ENCODE results near the gene LAMTOR2. TPM values are rescaled to one million over a fixed set of nuclear protein-coding genes. Genes with fewer than 3 reads are reported as not detected.

LAMTOR2 gene
- total and polyA plus RNA-seq, 10 of the 15 experiments (the other 5 are each of a cell fraction or from before 2014, with no cell fraction given): 71.9 to 264 (median 97.0) TPM

DNA sequence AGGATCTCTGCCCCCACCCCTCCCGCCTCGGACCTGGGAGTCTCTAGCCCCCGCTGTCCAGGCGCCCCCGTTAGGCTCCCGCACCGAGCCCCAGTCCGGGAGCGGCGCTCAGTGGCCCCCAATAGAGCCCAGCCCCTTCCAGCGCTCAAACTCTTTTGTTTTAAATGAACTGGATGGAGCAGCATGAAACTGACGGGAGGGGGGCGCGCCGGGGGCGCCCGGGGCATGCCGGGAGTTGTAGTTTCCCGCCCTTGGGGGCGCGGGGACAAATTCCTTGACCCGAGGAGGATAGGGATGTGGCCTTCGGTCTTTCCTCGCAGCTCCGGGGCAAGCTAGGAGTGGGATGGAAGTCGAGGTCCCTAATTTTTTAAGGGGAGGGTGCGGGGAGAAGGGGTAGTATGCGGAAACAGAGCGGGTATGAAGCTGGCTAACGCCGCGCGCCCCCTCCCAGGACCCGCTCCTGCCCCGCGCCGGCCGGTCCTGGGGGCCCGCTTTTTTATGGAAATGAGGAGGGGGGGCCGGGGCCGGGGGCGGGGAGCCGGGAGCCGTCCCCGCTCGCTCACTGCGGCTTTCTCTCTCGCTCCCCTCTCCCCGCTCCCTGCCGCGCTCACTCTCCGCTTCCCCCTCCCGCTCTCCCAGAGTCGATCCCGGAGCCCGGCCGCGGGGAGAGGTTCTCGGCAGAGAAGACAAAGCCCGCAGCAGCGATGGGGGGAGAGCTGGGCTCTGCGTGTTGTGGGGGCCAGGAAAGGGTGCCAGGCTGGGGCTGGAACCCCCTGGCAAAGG lies 27.9 kb downstream of the LAMTOR2 start, which contains the start of gene MEX3A (continued):
- TF ChIP-seq ZNF592 (IDR thresholded peaks at IDR 0.05) (no peak), SMC3 (IDR thresholded peaks at IDR 0.05; ENCODE audit: borderline replicate concordance, low read length) (no peak), LARP7 (IDR thresholded peaks at IDR 0.05) (no peak), NFXL1 (IDR thresholded peaks at IDR 0.05; ENCODE audit: borderline replicate concordance) (no peak), ZNF687 (IDR thresholded peaks at IDR 0.05) (no peak), PAX8 (IDR thresholded peaks at IDR 0.05) (no peak), NFYA (IDR thresholded peaks at IDR 0.05; ENCODE audit: borderline replicate concordance, low read depth, low read length) (no peak), GABPA (IDR thresholded peaks at IDR 0.05; ENCODE audit: low read depth) (no peak), ZNF274 (IDR thresholded peaks at IDR 0.05; ENCODE audit: insufficient read depth, insufficient read length) (no peak)
- TF ChIP-seq, protein P1, sequence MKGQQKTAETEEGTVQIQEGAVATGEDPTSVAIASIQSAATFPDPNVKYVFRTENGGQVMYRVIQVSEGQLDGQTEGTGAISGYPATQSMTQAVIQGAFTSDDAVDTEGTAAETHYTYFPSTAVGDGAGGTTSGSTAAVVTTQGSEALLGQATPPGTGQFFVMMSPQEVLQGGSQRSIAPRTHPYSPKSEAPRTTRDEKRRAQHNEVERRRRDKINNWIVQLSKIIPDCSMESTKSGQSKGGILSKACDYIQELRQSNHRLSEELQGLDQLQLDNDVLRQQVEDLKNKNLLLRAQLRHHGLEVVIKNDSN (IDR thresholded peaks at IDR 0.05; ENCODE audit: borderline replicate concordance, extremely low read length, insufficient read depth, low read depth, low read length): no peak
- TF ChIP-seq, protein P2, sequence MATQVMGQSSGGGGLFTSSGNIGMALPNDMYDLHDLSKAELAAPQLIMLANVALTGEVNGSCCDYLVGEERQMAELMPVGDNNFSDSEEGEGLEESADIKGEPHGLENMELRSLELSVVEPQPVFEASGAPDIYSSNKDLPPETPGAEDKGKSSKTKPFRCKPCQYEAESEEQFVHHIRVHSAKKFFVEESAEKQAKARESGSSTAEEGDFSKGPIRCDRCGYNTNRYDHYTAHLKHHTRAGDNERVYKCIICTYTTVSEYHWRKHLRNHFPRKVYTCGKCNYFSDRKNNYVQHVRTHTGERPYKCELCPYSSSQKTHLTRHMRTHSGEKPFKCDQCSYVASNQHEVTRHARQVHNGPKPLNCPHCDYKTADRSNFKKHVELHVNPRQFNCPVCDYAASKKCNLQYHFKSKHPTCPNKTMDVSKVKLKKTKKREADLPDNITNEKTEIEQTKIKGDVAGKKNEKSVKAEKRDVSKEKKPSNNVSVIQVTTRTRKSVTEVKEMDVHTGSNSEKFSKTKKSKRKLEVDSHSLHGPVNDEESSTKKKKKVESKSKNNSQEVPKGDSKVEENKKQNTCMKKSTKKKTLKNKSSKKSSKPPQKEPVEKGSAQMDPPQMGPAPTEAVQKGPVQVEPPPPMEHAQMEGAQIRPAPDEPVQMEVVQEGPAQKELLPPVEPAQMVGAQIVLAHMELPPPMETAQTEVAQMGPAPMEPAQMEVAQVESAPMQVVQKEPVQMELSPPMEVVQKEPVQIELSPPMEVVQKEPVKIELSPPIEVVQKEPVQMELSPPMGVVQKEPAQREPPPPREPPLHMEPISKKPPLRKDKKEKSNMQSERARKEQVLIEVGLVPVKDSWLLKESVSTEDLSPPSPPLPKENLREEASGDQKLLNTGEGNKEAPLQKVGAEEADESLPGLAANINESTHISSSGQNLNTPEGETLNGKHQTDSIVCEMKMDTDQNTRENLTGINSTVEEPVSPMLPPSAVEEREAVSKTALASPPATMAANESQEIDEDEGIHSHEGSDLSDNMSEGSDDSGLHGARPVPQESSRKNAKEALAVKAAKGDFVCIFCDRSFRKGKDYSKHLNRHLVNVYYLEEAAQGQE (IDR thresholded peaks at IDR 0.05; ENCODE audit: low read depth, low read length): no peak
- TF ChIP-seq, protein P3, sequence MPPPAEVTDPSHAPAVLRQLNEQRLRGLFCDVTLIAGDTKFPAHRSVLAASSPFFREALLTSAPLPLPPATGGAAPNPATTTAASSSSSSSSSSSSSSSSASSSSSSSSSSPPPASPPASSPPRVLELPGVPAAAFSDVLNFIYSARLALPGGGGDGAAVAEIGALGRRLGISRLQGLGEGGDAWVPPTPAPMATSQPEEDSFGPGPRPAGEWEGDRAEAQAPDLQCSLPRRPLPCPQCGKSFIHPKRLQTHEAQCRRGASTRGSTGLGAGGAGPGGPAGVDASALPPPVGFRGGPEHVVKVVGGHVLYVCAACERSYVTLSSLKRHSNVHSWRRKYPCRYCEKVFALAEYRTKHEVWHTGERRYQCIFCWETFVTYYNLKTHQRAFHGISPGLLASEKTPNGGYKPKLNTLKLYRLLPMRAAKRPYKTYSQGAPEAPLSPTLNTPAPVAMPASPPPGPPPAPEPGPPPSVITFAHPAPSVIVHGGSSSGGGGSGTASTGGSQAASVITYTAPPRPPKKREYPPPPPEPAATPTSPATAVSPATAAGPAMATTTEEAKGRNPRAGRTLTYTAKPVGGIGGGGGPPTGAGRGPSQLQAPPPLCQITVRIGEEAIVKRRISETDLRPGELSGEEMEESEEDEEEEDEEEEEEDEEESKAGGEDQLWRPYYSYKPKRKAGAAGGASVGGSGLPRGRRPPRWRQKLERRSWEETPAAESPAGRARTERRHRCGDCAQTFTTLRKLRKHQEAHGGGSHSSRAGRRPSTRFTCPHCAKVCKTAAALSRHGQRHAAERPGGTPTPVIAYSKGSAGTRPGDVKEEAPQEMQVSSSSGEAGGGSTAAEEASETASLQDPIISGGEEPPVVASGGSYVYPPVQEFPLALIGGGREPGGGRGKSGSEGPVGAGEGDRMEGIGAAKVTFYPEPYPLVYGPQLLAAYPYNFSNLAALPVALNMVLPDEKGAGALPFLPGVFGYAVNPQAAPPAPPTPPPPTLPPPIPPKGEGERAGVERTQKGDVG (CRISPR knock-in tag; IDR thresholded peaks at IDR 0.05): no peak

Data from GM12878 (cell line).